Measurements from ENCODE around the gene SNTB2. TPM values are rescaled to one million over a fixed set of nuclear protein-coding genes. Genes with fewer than 3 reads are reported as not detected.

Gene SNTB2
- polyA plus RNA-seq, 1 experiment = 62.6 TPM

DNA sequence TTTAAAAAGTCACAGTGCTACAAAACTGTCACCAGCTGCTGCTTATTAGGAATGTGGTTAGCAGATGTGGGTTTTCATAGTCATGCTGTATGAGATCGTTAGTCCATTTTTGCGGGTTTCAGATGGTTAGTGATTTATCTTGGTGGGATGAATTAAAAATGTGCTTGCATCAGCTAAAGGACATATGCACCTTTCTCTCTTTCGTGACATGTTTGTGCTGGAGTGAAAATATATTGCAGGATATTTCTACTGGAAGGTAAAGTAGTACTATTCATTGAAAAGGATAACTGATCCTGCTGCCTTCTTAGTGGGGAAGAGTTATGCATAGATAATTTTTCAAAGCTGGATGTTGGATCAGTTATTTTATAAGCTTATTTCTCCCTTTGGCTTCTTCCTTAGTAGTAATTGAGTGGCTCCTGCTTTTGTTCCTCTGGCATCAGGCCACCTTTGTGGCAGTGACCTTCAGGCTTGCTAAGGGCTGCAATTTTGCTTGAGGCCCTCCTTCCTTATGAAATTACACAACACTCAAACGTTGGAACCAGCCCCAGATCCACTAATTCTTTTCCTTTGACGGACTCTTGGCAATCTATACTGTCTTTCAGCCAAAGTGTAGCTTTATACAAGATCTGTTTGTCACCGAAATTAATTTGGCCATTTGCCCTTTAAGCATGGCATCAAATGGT, 7.5 kb upstream of the SNTB2 start:
- CTCF ChIA-PET = interaction anchor here (0.9 to 1.2 kb wide), 3 partner anchors 13 to 132 kb away, joined by 3 to 4 read pairs (median 3); no protein-coding TSS in a partner anchor
- POLR2A ChIA-PET = interaction anchor here (0.6 to 1.2 kb wide), 3 partner anchors 8 to 46 kb away, joined by 3 to 4 read pairs (median 3); no protein-coding TSS in a partner anchor
- TF ChIP-seq, protein P1, sequence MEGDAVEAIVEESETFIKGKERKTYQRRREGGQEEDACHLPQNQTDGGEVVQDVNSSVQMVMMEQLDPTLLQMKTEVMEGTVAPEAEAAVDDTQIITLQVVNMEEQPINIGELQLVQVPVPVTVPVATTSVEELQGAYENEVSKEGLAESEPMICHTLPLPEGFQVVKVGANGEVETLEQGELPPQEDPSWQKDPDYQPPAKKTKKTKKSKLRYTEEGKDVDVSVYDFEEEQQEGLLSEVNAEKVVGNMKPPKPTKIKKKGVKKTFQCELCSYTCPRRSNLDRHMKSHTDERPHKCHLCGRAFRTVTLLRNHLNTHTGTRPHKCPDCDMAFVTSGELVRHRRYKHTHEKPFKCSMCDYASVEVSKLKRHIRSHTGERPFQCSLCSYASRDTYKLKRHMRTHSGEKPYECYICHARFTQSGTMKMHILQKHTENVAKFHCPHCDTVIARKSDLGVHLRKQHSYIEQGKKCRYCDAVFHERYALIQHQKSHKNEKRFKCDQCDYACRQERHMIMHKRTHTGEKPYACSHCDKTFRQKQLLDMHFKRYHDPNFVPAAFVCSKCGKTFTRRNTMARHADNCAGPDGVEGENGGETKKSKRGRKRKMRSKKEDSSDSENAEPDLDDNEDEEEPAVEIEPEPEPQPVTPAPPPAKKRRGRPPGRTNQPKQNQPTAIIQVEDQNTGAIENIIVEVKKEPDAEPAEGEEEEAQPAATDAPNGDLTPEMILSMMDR (IDR thresholded peaks at IDR 0.05; ENCODE audit: low read depth, low read length) = no peak

DNA sequence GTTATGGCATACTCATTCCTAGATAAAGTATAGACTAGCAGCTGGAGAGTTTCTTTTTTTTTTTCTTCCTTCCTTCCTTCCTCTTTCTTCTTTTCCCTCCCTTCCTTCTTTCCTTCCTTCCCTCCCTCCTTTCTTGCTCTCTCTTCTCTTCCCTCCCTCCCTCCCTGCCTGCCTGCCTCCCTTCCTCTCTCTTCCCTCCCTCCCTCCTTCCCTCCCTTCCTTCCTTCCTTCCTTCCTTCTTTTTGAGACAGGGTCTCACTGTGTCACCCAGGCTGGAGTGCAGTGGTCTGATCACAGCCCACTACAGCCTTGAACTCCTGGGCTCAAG, 7.0 kb upstream of the SNTB2 start:
- Histone ChIP-seq H3K27me3 (ENCODE audit: control insufficient read depth, insufficient read depth, low read length) (no peaks in the 10 kb centered on the region), H3K27ac (ENCODE audit: low read depth, low read length) (peak overlapping the region; percentile 52), H3K9me3 (ENCODE audit: control insufficient read depth, insufficient read depth, low read length) (no peaks in the 10 kb centered on the region), H3K4me3 (ENCODE audit: low read depth, low read length) (no peak overlapping the region)
- no peak for DNase-seq (ENCODE audit: low read depth, low spot score)
- TF ChIP-seq, protein P1 (IDR thresholded peaks at IDR 0.05; ENCODE audit: low read depth, low read length) = no peak
- CTCF ChIA-PET = interaction anchor here (0.6 to 1.0 kb wide), 2 partner anchors 14 to 270 kb away, joined by 3 to 4 read pairs; no protein-coding TSS in a partner anchor
- POLR2A ChIA-PET = interaction anchor here (0.6 to 1.2 kb wide), 2 partner anchors 8 to 13 kb away, joined by 3 to 4 read pairs; no protein-coding TSS in a partner anchor

More for the DNA sequence above, 7.5 kb upstream of the SNTB2 start:
- Histone ChIP-seq H3K4me3 (ENCODE audit: low read depth, low read length) (no peak overlapping the region), H3K27ac (ENCODE audit: low read depth, low read length) (peak overlapping the region; percentile 75), H3K9me3 (ENCODE audit: control insufficient read depth, insufficient read depth, low read length) (no peaks in the 10 kb centered on the region), H3K27me3 (ENCODE audit: control insufficient read depth, insufficient read depth, low read length) (no peaks in the 10 kb centered on the region)
- DNase-seq (ENCODE audit: low read depth, low spot score) = peak; percentile 49

DNA sequence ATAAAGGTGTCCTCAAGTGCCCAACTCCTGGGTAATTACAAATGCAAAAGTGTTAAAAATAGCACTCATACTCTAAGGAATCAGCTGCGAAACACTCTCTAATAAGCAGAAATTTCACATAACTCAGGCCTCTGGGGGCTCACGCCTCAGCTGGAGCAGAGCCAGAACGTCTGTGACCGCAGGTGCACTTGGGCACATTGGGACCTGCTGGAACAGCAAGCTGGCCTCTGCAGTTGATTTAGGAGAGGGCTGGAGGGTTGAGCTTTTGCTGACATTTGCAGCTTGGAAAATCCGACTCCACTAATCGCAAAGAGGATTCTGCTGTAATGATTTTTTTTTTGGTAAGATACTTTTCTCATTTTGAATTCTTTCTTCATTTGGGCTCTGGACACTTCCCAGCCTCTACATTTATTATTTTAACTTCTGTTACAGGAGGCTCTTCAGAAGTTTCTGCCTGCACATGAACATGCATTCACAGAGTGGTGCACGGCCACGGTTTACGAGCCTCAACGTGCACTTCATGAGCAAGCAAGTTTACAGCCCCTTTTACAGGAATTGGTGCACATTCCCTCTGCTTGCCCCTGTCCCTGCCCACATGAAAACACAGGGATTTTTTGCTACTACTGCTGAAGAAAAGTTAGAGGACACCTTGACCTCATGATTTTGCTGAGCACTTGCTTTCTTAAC, 4.1 kb upstream of the SNTB2 start:
- POLR2A ChIA-PET = interaction anchor here (0.7 kb wide), 1 partner anchor 60 kb away, joined by 3 read pairs; no protein-coding TSS in a partner anchor
- DNase-seq (ENCODE audit: low read depth, low spot score) = no peak
- Histone ChIP-seq H3K9me3 (ENCODE audit: control insufficient read depth, insufficient read depth, low read length) (no peaks in the 10 kb centered on the region), H3K27ac (ENCODE audit: low read depth, low read length) (no peak overlapping the region), H3K4me3 (ENCODE audit: low read depth, low read length) (no peak overlapping the region), H3K27me3 (ENCODE audit: control insufficient read depth, insufficient read depth, low read length) (no peaks in the 10 kb centered on the region)
- TF ChIP-seq, protein P1 (IDR thresholded peaks at IDR 0.05; ENCODE audit: low read depth, low read length) = no peak
- CTCF ChIA-PET = no interaction called here

DNA sequence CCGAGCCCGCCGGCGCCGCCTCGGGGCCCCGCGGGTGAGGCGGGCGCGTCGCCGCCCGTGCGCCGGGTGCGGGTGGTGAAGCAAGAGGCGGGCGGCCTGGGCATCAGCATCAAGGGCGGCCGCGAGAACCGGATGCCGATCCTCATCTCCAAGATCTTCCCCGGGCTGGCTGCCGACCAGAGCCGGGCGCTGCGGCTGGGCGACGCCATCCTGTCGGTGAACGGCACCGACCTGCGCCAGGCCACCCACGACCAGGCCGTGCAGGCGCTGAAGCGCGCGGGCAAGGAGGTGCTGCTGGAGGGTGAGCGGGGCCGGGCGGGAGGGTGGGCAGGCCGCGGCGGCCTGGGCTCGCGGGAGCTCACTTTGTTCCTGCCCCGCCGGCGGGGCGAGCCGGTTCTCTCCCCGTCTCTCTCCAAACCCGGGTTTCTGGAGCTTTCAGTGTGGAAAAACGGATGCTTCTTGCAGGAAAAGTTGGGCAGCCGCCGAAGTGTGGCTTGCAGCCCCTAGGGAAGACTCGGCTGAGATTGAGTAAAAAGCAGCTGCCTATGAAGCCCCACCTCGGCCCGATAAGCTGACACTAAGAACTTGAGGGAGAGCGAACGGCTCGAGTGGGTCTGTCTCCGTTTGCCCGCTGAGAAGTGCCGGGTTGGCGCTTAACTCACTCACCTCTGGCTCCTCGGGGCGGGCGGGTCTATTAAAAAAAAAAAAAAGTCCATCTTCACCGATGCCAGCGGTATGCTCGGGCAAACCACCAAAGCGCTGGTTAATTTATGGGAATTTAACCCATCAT, 677 bp downstream of the SNTB2 start:
- no peak for DNase-seq (ENCODE audit: low read depth, low spot score)
- H3K27me3 ChIP-seq (ENCODE audit: control insufficient read depth, insufficient read depth, low read length) = no peaks in the 10 kb centered on the region
- H3K9me3 ChIP-seq (ENCODE audit: control insufficient read depth, insufficient read depth, low read length) = no peaks in the 10 kb centered on the region
- TF ChIP-seq, protein P1 (IDR thresholded peaks at IDR 0.05; ENCODE audit: low read depth, low read length) = no peak
- CTCF ChIA-PET = interaction anchor here (0.6 to 4.4 kb wide), 7 partner anchors 21 to 99 kb away, joined by 3 to 26 read pairs (median 4); no protein-coding TSS in a partner anchor
- POLR2A ChIA-PET = interaction anchor here (0.6 to 1.8 kb wide), 12 partner anchors 8 to 142 kb away, joined by 3 to 12 read pairs (median 4); partner anchors contain the start of gene PDF
- H3K27ac ChIP-seq (ENCODE audit: low read depth, low read length) = peak overlapping the region; percentile 49
- H3K4me3 ChIP-seq (ENCODE audit: low read depth, low read length) = peak overlapping the region; percentile 77

All from AG04450 (cell line).